ENCODE measurements around the gene OR52K1.
"Not testable (repeated sequence)": the region's sequence is repeated elsewhere in the genome, so short reads cannot be mapped to it uniquely, and the experiment has no call there.

The OR52K1 gene

GRCh38 chr11:4482445-4482844 is at the start of gene OR52K1:
OR52K1 (plus strand) TSS chr11:4482646; CDS start chr11:4488901, 6,255 bp downstream.
- no peak for DNase-seq

GRCh38 chr11:4433856-4434255 is 48.6 kb upstream of the OR52K1 start:
- no peak for DNase-seq

- DNase-seq: no peak
These were observed 46.0 kb upstream of the OR52K1 start for GRCh38 chr11:4436411-4436810.

GRCh38 chr11:4441515-4441914 is 40.9 kb upstream of the OR52K1 start:
- DNase-seq: no peak

GRCh38 chr11:4443232-4443891 is 39.1 kb upstream of the OR52K1 start:
- DNase-seq: no peak

GRCh38 chr11:4448995-4449394 is 33.5 kb upstream of the OR52K1 start, which contains the start of gene OR52K2:
OR52K2 (plus strand) TSS chr11:4449295; CDS start chr11:4449340, 45 bp downstream.
- no peak for DNase-seq

- no peak for DNase-seq
These were observed 29.3 kb upstream of the OR52K1 start for GRCh38 chr11:4453118-4453517.

GRCh38 chr11:4454021-4454420 is 28.4 kb upstream of the OR52K1 start:
- no peak for DNase-seq

GRCh38 chr11:4455419-4455818 is 27.0 kb upstream of the OR52K1 start:
- no peak for DNase-seq

GRCh38 chr11:4459500-4459899 is 22.9 kb upstream of the OR52K1 start:
- no peak for DNase-seq

- no peak for DNase-seq
These were observed 22.3 kb upstream of the OR52K1 start for GRCh38 chr11:4460151-4460550.

GRCh38 chr11:4464216-4465159 is 18.0 kb upstream of the OR52K1 start:
- no peak for DNase-seq

- no peak for DNase-seq
These were observed 17.0 kb upstream of the OR52K1 start for GRCh38 chr11:4465407-4465806.

GRCh38 chr11:4466131-4466870 is 16.1 kb upstream of the OR52K1 start:
- no peak for DNase-seq

- DNase-seq: no peak
These were observed 15.5 kb upstream of the OR52K1 start for GRCh38 chr11:4466871-4467442.

GRCh38 chr11:4467811-4468606 is 14.4 kb upstream of the OR52K1 start:
- no peak for DNase-seq

- DNase-seq: no peak
These were observed 2.8 kb upstream of the OR52K1 start for GRCh38 chr11:4479644-4480043.

- no peak for DNase-seq
These were observed 1.7 kb upstream of the OR52K1 start for GRCh38 chr11:4480577-4481239.

GRCh38 chr11:4481240-4481582 is 1.2 kb upstream of the OR52K1 start:
- no peak for DNase-seq

- no peak for DNase-seq
These were observed 1.9 kb downstream of the OR52K1 start for GRCh38 chr11:4484310-4484709.

- not testable (repeated sequence) for DNase-seq
These were observed 9.0 kb downstream of the OR52K1 start for GRCh38 chr11:4491405-4491804.
